Measurements from ENCODE around the gene RNU11.
A peak's percentile ranks its signal among the peaks of the same experiment; 100 is the strongest.

The RNU11 gene

GRCh38 chr1:28648474-28649198 is at the start of gene RNU11:
RNU11 (plus strand) TSS chr1:28648600.
- in situ Hi-C loops (cut with MboI; ENCODE audit: low pct_unique_long_range_greater_than_20kb, low sequenced_read_pairs, unreplicated experiment), result loop anchor here (10.0 kb wide), 1 partner anchor 226 kb away; no protein-coding TSS in a partner anchor
- TF ChIP-seq, protein P1, sequence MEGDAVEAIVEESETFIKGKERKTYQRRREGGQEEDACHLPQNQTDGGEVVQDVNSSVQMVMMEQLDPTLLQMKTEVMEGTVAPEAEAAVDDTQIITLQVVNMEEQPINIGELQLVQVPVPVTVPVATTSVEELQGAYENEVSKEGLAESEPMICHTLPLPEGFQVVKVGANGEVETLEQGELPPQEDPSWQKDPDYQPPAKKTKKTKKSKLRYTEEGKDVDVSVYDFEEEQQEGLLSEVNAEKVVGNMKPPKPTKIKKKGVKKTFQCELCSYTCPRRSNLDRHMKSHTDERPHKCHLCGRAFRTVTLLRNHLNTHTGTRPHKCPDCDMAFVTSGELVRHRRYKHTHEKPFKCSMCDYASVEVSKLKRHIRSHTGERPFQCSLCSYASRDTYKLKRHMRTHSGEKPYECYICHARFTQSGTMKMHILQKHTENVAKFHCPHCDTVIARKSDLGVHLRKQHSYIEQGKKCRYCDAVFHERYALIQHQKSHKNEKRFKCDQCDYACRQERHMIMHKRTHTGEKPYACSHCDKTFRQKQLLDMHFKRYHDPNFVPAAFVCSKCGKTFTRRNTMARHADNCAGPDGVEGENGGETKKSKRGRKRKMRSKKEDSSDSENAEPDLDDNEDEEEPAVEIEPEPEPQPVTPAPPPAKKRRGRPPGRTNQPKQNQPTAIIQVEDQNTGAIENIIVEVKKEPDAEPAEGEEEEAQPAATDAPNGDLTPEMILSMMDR (IDR thresholded peaks at IDR 0.05; ENCODE audit: extremely low read depth, insufficient read depth, missing control alignments), result no peak
- DNase-seq (ENCODE audit: low spot score), result peak; percentile 76

DNA sequence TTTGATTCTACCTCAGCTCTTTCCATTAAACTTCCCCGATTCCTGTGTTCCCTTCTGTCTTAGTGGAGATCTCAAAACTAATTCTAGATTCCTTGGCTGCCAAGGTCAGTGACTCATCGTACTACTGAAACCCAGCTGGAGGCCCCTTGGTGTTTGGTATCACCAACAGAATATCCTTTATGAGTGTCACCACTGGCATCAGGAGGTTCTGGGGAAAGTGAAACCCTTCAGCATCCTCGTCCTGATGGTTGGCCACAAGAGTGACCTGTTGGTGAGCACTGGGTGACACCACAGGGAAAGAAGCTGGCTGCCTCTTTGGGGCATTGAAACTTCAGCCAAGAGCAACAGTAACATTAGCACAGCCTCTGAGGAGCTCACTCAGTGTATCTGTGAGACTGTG is 46.7 kb upstream of the RNU11 start:
- DNase-seq (ENCODE audit: low spot score), result no peak
- in situ Hi-C loops (cut with MboI; ENCODE audit: low pct_unique_long_range_greater_than_20kb, low sequenced_read_pairs, unreplicated experiment), result loop anchor here (10.0 to 25.0 kb wide), 2 partner anchors 87 to 189 kb away; no protein-coding TSS in a partner anchor
- TF ChIP-seq, protein P1 (IDR thresholded peaks at IDR 0.05; ENCODE audit: extremely low read depth, insufficient read depth, missing control alignments), result no peak

- DNase-seq (ENCODE audit: low spot score), result peak; percentile 48
- TF ChIP-seq, protein P1 (IDR thresholded peaks at IDR 0.05; ENCODE audit: extremely low read depth, insufficient read depth, missing control alignments), result peak; percentile 73
- in situ Hi-C loops (cut with MboI; ENCODE audit: low pct_unique_long_range_greater_than_20kb, low sequenced_read_pairs, unreplicated experiment), result loop anchor here (10.0 to 25.0 kb wide), 2 partner anchors 88 to 190 kb away; no protein-coding TSS in a partner anchor
Measured at GRCh38 chr1:28602536-28603439, 45.6 kb upstream of the RNU11 start.

- TF ChIP-seq, protein P1 (IDR thresholded peaks at IDR 0.05; ENCODE audit: extremely low read depth, insufficient read depth, missing control alignments), result no peak
- in situ Hi-C loops (cut with MboI; ENCODE audit: low pct_unique_long_range_greater_than_20kb, low sequenced_read_pairs, unreplicated experiment), result loop anchor here (10.0 to 25.0 kb wide), 2 partner anchors 90 to 192 kb away; no protein-coding TSS in a partner anchor
- DNase-seq (ENCODE audit: low spot score), result no peak
Measured at GRCh38 chr1:28604411-28604810, 44.0 kb upstream of the RNU11 start.

DNA sequence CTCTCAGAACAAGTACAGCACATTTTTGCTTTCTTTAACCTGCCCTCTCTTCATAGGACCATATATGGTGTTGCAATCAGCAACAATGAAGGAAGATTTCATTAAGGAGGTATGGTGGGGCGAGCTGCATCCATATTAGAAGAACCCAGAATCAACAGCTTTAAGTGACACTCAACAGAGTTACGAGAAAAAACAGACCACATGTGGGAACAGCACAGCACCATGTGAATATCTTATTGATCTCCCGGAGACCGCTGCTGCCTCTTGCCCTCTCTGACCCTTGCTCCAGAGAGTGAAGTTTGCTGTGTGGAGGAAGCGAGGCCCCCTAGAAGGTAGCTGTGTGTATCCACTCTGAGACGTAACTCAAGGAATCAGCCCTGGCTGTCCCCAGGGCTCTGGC is 43.4 kb upstream of the RNU11 start:
- in situ Hi-C loops (cut with MboI; ENCODE audit: low pct_unique_long_range_greater_than_20kb, low sequenced_read_pairs, unreplicated experiment), result loop anchor here (10.0 to 25.0 kb wide), 2 partner anchors 90 to 193 kb away; no protein-coding TSS in a partner anchor
- no peak for DNase-seq (ENCODE audit: low spot score)
- TF ChIP-seq, protein P1 (IDR thresholded peaks at IDR 0.05; ENCODE audit: extremely low read depth, insufficient read depth, missing control alignments), result no peak

GRCh38 chr1:28606771-28607170 is 41.6 kb upstream of the RNU11 start:
- TF ChIP-seq, protein P1 (IDR thresholded peaks at IDR 0.05; ENCODE audit: extremely low read depth, insufficient read depth, missing control alignments), result no peak
- in situ Hi-C loops (cut with MboI; ENCODE audit: low pct_unique_long_range_greater_than_20kb, low sequenced_read_pairs, unreplicated experiment), result loop anchor here (10.0 to 25.0 kb wide), 2 partner anchors 92 to 194 kb away; no protein-coding TSS in a partner anchor
- DNase-seq (ENCODE audit: low spot score), result no peak

All from GM13977 (cell line).